NCI-H1436 treated with DMSO at 0.1 percent for 48 hours (cell line): Measurements from ENCODE around the gene IFNL3.
"Not testable (repeated sequence)": the region's sequence is repeated elsewhere in the genome, so short reads cannot be mapped to it uniquely, and the experiment has no call there.

Source experiments
- DNase-seq: peaks from one replicate; lab custom pipeline; 2025; lab: John Stamatoyannopoulos, UW

IFNL3 gene

GRCh38 chr19:39244410-39245100, at the start of gene IFNL3:
Gene IFNL3, minus strand, starts transcription at chr19:39245006. Its CDS starts 39 bp downstream, at chr19:39244967.
- DNase-seq = not testable (repeated sequence)

GRCh38 chr19:39293394-39293793, 48.6 kb upstream of the IFNL3 start:
- DNase-seq = no peak

- no peak for DNase-seq
These were observed 39.2 kb upstream of the IFNL3 start for GRCh38 chr19:39284032-39284431.

- DNase-seq = no peak
These were observed 37.2 kb upstream of the IFNL3 start for GRCh38 chr19:39282021-39282420.

GRCh38 chr19:39277598-39277997, 32.8 kb upstream of the IFNL3 start:
- no peak for DNase-seq

GRCh38 chr19:39276740-39277139, 31.9 kb upstream of the IFNL3 start:
- DNase-seq = no peak

- DNase-seq = no peak
These were observed 30.8 kb upstream of the IFNL3 start for GRCh38 chr19:39275578-39275977.

- not testable (repeated sequence) for DNase-seq
These were observed 29.1 kb upstream of the IFNL3 start for GRCh38 chr19:39273859-39274258.

GRCh38 chr19:39270036-39270871, 25.4 kb upstream of the IFNL3 start:
- no peak for DNase-seq

GRCh38 chr19:39269369-39269768, 24.6 kb upstream of the IFNL3 start:
- not testable (repeated sequence) for DNase-seq

GRCh38 chr19:39268531-39269223, 23.9 kb upstream of the IFNL3 start:
- not testable (repeated sequence) for DNase-seq

- not testable (repeated sequence) for DNase-seq
These were observed 23.3 kb upstream of the IFNL3 start, which contains the start of gene IFNL2 for GRCh38 chr19:39268085-39268484. Gene IFNL2, plus strand, starts transcription at chr19:39268396. Its CDS starts 173 bp downstream, at chr19:39268569.

GRCh38 chr19:39265321-39265916, 20.6 kb upstream of the IFNL3 start:
- no peak for DNase-seq

- DNase-seq = no peak
These were observed 19.8 kb upstream of the IFNL3 start for GRCh38 chr19:39264306-39265290.

GRCh38 chr19:39263912-39264305, 19.1 kb upstream of the IFNL3 start:
- DNase-seq = no peak

GRCh38 chr19:39262496-39262895, 17.7 kb upstream of the IFNL3 start:
- DNase-seq = no peak

- no peak for DNase-seq
These were observed 16.9 kb upstream of the IFNL3 start for GRCh38 chr19:39261704-39262103.

- DNase-seq = no peak
These were observed 12.4 kb upstream of the IFNL3 start for GRCh38 chr19:39257227-39257626.

GRCh38 chr19:39254531-39255345, 9.9 kb upstream of the IFNL3 start:
- DNase-seq = no peak
